ENCODE data around the gene KMT2E. TPM values are rescaled to one million over a fixed set of nuclear protein-coding genes. Genes with fewer than 3 reads are reported as not detected.

Gene KMT2E
- total RNA-seq, 3 donors from 2014 or later (not counting 1 experiment from before 2014, with no cell fraction given) = 272 to 353 (median 345) TPM

- Mint-ChIP-seq H3K27ac (peak overlapping the region; percentile 5 to 71), H3K4me3 (no peak overlapping the region), H3K27me3 (ENCODE audit: low read depth in 2 of 2) (no peaks in the 10 kb centered on the region), H3K9me3 (no peaks in the 10 kb centered on the region), H3K36me3 (no peaks in the 10 kb centered on the region), H3K4me1 (peaks cover 39 to 49% of the 10 kb centered on the region in 2 donors)
- Histone ChIP-seq H3K36me3 (ENCODE audit: control insufficient read depth, insufficient read depth, low read length) (peaks cover 63% of the 10 kb centered on the region), H3K4me1 (ENCODE audit: control insufficient read depth, insufficient read depth, low read length) (no peaks in the 10 kb centered on the region), H3K4me3 (ENCODE audit: low read length) (no peak overlapping the region), H3K9me3 (ENCODE audit: control insufficient read depth, insufficient read depth, low read length) (no peaks in the 10 kb centered on the region), H3K27ac (ENCODE audit: low read length) (no peak overlapping the region), H3K27me3 (ENCODE audit: control insufficient read depth, insufficient read depth, low read length) (no peaks in the 10 kb centered on the region)
- ATAC-seq (no peak), DNase-seq (no peak)
- WGBS (ENCODE audit: insufficient coverage) = 90% methylated on average over 1 of the region's 1 CpG
- intact Hi-C loops (cut with micrococcal nuclease) = loop anchor here (5.0 kb wide), 1 partner anchor 83 kb away; no protein-coding TSS in a partner anchor
- TF ChIP-seq CTCF (IDR thresholded peaks at IDR 0.05) = no peak
These were observed 51.1 kb downstream of the KMT2E start for GRCh38 chr7:105065104-105065503.

GRCh38 chr7:105067691-105068090, 53.7 kb downstream of the KMT2E start:
- Histone ChIP-seq H3K36me3 (ENCODE audit: control insufficient read depth, insufficient read depth, low read length) (peaks cover 71% of the 10 kb centered on the region), H3K4me1 (ENCODE audit: control insufficient read depth, insufficient read depth, low read length) (no peaks in the 10 kb centered on the region), H3K27ac (ENCODE audit: low read length) (no peak overlapping the region), H3K9me3 (ENCODE audit: control insufficient read depth, insufficient read depth, low read length) (no peaks in the 10 kb centered on the region), H3K27me3 (ENCODE audit: control insufficient read depth, insufficient read depth, low read length) (no peaks in the 10 kb centered on the region), H3K4me3 (ENCODE audit: low read length) (no peak overlapping the region)
- 97% methylated on average over 5 of the region's 5 CpGs for WGBS (ENCODE audit: insufficient coverage)
- Mint-ChIP-seq H3K27me3 (ENCODE audit: low read depth in 2 of 2) (no peaks in the 10 kb centered on the region), H3K27ac (peak overlapping the region; percentile 11 to 45), H3K36me3 (no peaks in the 10 kb centered on the region), H3K4me3 (no peak overlapping the region), H3K4me1 (peaks cover 29 to 36% of the 10 kb centered on the region in 2 donors), H3K9me3 (no peaks in the 10 kb centered on the region)
- intact Hi-C loops (cut with micrococcal nuclease) = loop anchor here (5.0 kb wide), 1 partner anchor 85 kb away; no protein-coding TSS in a partner anchor
- ATAC-seq (peak in 2 of 3 donors; percentile 19 to 22), DNase-seq (no peak)
- TF ChIP-seq CTCF (IDR thresholded peaks at IDR 0.05) = no peak

- no peaks in the 10 kb centered on the region for H3K27me3 Mint-ChIP-seq (ENCODE audit: low read depth in 2 of 2)
These were observed 54.9 kb downstream of the KMT2E start for GRCh38 chr7:105068886-105069285.

More at GRCh38 chr7:105068886-105069285, 54.9 kb downstream of the KMT2E start:
- no peaks in the 10 kb centered on the region for H3K9me3 ChIP-seq (ENCODE audit: control insufficient read depth, insufficient read depth, low read length)
- TF ChIP-seq CTCF (IDR thresholded peaks at IDR 0.05) = no peak
- no peak overlapping the region for H3K27ac ChIP-seq (ENCODE audit: low read length)
- DNase-seq (no peak), ATAC-seq (peak in 1 of 3 donors; percentile 22)
- Mint-ChIP-seq H3K9me3 (no peaks in the 10 kb centered on the region), H3K36me3 (no peaks in the 10 kb centered on the region), H3K4me1 (peaks cover 23 to 24% of the 10 kb centered on the region in 2 donors), H3K27ac (peak overlapping the region; percentile 45 to 59), H3K4me3 (no peak overlapping the region)
- H3K36me3 ChIP-seq (ENCODE audit: control insufficient read depth, insufficient read depth, low read length) = peaks cover 71% of the 10 kb centered on the region
- H3K4me1 ChIP-seq (ENCODE audit: control insufficient read depth, insufficient read depth, low read length) = no peaks in the 10 kb centered on the region
- H3K4me3 ChIP-seq (ENCODE audit: low read length) = no peak overlapping the region
- no peaks in the 10 kb centered on the region for H3K27me3 ChIP-seq (ENCODE audit: control insufficient read depth, insufficient read depth, low read length)
- intact Hi-C loops (cut with micrococcal nuclease) = loop anchor here (5.0 kb wide), 1 partner anchor 87 kb away; no protein-coding TSS in a partner anchor
- no CpG with 5 or more reads among the region's 1 CpG for WGBS (ENCODE audit: insufficient coverage)
